HG03039 (cell line): ENCODE results near the gene SLC23A1.
A peak's percentile ranks its signal among the peaks of the same experiment; 100 is the strongest.
"Not testable (repeated sequence)": the region's sequence is repeated elsewhere in the genome, so short reads cannot be mapped to it uniquely, and the experiment has no call there.

Experiments
- ATAC-seq: cut with Tn5 transposase; IDR thresholded peaks from one replicate; pipeline ENCODE4 v1.9.1; 2021; ENCODE audit warnings: mild to moderate bottlenecking, moderate library complexity; ENCODE audit not compliant: unreplicated experiment

The SLC23A1 gene

GRCh38 chr5:139390639-139391569 lies 7.8 kb upstream of the SLC23A1 start:
- ATAC-seq = no peak

- peak; percentile 29 for ATAC-seq
Measured at GRCh38 chr5:139389701-139390638, 6.9 kb upstream of the SLC23A1 start, which contains the start of gene MZB1. TSS of gene MZB1 (minus strand) at chr5:139389913. CDS start at chr5:139389856, 57 bp downstream.

- ATAC-seq = no peak
Measured at GRCh38 chr5:139388198-139388821, 5.2 kb upstream of the SLC23A1 start.

GRCh38 chr5:139387611-139388197 lies 4.6 kb upstream of the SLC23A1 start:
- no peak for ATAC-seq

- not testable (repeated sequence) for ATAC-seq
Measured at GRCh38 chr5:139386956-139387355, 3.9 kb upstream of the SLC23A1 start.

GRCh38 chr5:139386050-139386438 lies 2.9 kb upstream of the SLC23A1 start:
- ATAC-seq = no peak

GRCh38 chr5:139385061-139386049 lies 2.3 kb upstream of the SLC23A1 start:
- ATAC-seq = no peak

- ATAC-seq = no peak
Measured at GRCh38 chr5:139384591-139385051, 1.5 kb upstream of the SLC23A1 start.

GRCh38 chr5:139383993-139384590 lies 995 bp upstream of the SLC23A1 start:
- ATAC-seq = no peak

- ATAC-seq = no peak
Measured at GRCh38 chr5:139382807-139383206, 290 bp downstream of the SLC23A1 start.

GRCh38 chr5:139381837-139382761 lies 998 bp downstream of the SLC23A1 start:
- no peak for ATAC-seq

- no peak for ATAC-seq
Measured at GRCh38 chr5:139379626-139380449, 3.3 kb downstream of the SLC23A1 start.

- no peak for ATAC-seq
Measured at GRCh38 chr5:139378941-139379361, 4.1 kb downstream of the SLC23A1 start.

- no peak for ATAC-seq
Measured at GRCh38 chr5:139378101-139378825, 4.8 kb downstream of the SLC23A1 start.

GRCh38 chr5:139377226-139377625 lies 5.9 kb downstream of the SLC23A1 start:
- ATAC-seq = no peak

- no peak for ATAC-seq
Measured at GRCh38 chr5:139376364-139376763, 6.7 kb downstream of the SLC23A1 start.
